Suppressor macrophage (primary cell): Measurements from ENCODE around the gene SNCAIP.
"Not testable (repeated sequence)": the region's sequence is repeated elsewhere in the genome, so short reads cannot be mapped to it uniquely, and the experiment has no call there.

Experiments
- DNase-seq, 4 experiments: peaks; one replicate each; pipeline ENCODE4 v3.0.0-alpha.2; 2020 to 2022

SNCAIP gene

GRCh38 chr5:122468351-122469116 is 156.5 kb downstream of the SNCAIP start:
- DNase-seq: no peak

- DNase-seq: no peak
These were observed 157.4 kb downstream of the SNCAIP start for GRCh38 chr5:122469384-122469919.

GRCh38 chr5:122470365-122470764 is 158.3 kb downstream of the SNCAIP start:
- DNase-seq: no peak

- DNase-seq: no peak
These were observed 159.2 kb downstream of the SNCAIP start for GRCh38 chr5:122471031-122471751.

- DNase-seq: no peak
These were observed 159.7 kb downstream of the SNCAIP start for GRCh38 chr5:122471752-122472061.

- peak in 2 of 4 experiments; percentile 3 to 42 for DNase-seq
These were observed 161.3 kb downstream of the SNCAIP start for GRCh38 chr5:122473138-122473843.

GRCh38 chr5:122473941-122474340 is 161.9 kb downstream of the SNCAIP start:
- no peak for DNase-seq

- DNase-seq: no peak
These were observed 166.9 kb downstream of the SNCAIP start for GRCh38 chr5:122478741-122479442.

GRCh38 chr5:122480146-122480545 is 168.1 kb downstream of the SNCAIP start:
- no peak for DNase-seq

GRCh38 chr5:122484103-122484502 is 172.1 kb downstream of the SNCAIP start:
- DNase-seq: no peak

- no peak for DNase-seq
These were observed 173.2 kb downstream of the SNCAIP start for GRCh38 chr5:122485226-122485625.

GRCh38 chr5:122486616-122487015 is 174.6 kb downstream of the SNCAIP start:
- DNase-seq: not testable (repeated sequence)

- DNase-seq: no peak
These were observed 178.7 kb downstream of the SNCAIP start for GRCh38 chr5:122490718-122491117.

GRCh38 chr5:122492675-122493074 is 180.6 kb downstream of the SNCAIP start:
- peak in 1 of 4 experiments; percentile 17 for DNase-seq

- DNase-seq: no peak
These were observed 181.3 kb downstream of the SNCAIP start for GRCh38 chr5:122493091-122494021.

GRCh38 chr5:122494109-122494508 is 182.1 kb downstream of the SNCAIP start:
- DNase-seq: no peak

GRCh38 chr5:122498163-122498562 is 186.1 kb downstream of the SNCAIP start:
- DNase-seq: no peak

- DNase-seq: no peak
These were observed 187.5 kb downstream of the SNCAIP start for GRCh38 chr5:122499585-122499984.

GRCh38 chr5:122500245-122501088 is 188.4 kb downstream of the SNCAIP start:
- DNase-seq: peak; percentile 9 to 46 (median 32)

GRCh38 chr5:122501089-122501435 is 189.0 kb downstream of the SNCAIP start:
- DNase-seq: no peak

GRCh38 chr5:122507045-122507444 is 195.0 kb downstream of the SNCAIP start:
- no peak for DNase-seq
